Thoracic aorta (tissue), 2 donors: ENCODE measurements around the gene TCP11. TPM values are rescaled to one million over a fixed set of nuclear protein-coding genes. Genes with fewer than 3 reads are reported as not detected.

Source experiments
- ATAC-seq: fragments of 150-250 bp; one replicate; pipeline ENCODE4 v1.8.0; 2017; ENCODE audit warnings: low read depth; ENCODE audit not compliant: insufficient number of reproducible peaks, low FRiP score
- DNase-seq: peaks from one replicate; pipeline ENCODE4 v3.0.0-alpha.2; 2020; ENCODE audit warnings: low spot score
- H3K27ac ChIP-seq, 2 donors: fragments of 200-600 bp; sonication (generic); 1 replicate in 1 of 2; 2 replicates in 1 of 2; pipeline ENCODE4 v1.5.1; 2016; ENCODE audit warnings: mild to moderate bottlenecking in 2 of 2, moderate library complexity in 2 of 2
- H3K27me3 ChIP-seq: fragments of 200-600 bp; sonication (generic); replicated peaks from 2 replicates; pipeline ENCODE4 v1.6.0; 2016; ENCODE audit warnings: mild to moderate bottlenecking; ENCODE audit not compliant: insufficient read depth
- H3K36me3 ChIP-seq: fragments of 200-600 bp; sonication (generic); one replicate; pipeline ENCODE4 v1.5.1; 2016
- H3K4me1 ChIP-seq, 2 donors: fragments of 200-600 bp; sonication (generic); 1 replicate in 1 of 2; 2 replicates in 1 of 2; pipeline versions ENCODE4 v1.5.1 to v1.6.0; 2016; ENCODE audit warnings: low read depth in 2 of 2, mild to moderate bottlenecking in 1 of 2; ENCODE audit not compliant: control insufficient read depth in 1 of 2
- H3K4me3 ChIP-seq: fragments of 200-600 bp; sonication (generic); 2 replicates; pipeline ENCODE4 v1.5.1; 2016; ENCODE audit warnings: mild to moderate bottlenecking
- H3K9me3 ChIP-seq: fragments of 200-600 bp; sonication (generic); 2 replicates; pipeline ENCODE4 v1.5.1; 2016
- CTCF ChIP-seq: fragments of 200-600 bp; sonication (generic); IDR thresholded peaks from one replicate; pipeline ENCODE4 v1.5.1; 2019; ENCODE audit warnings: antibody characterized with exemption
- total RNA-seq, 2 donors: library from RNA; depleted of rRNA; stranded (reverse); fragments of >200 nt; gene quantifications; one replicate each; pipeline versions ENCODE4 v1.1.0 to v1.2.3, GENCODE V29; 2016

Gene TCP11
- total RNA-seq, 2 donors from 2014 or later = not detected

GRCh38 chr6:35091346-35092083 lies 49.6 kb downstream of the TCP11 start:
- Histone ChIP-seq H3K27ac (peak overlapping the region; percentile 79 to 85), H3K4me3 (no peak overlapping the region), H3K4me1 (peaks cover 53 to 98% of the 10 kb centered on the region in 2 donors), H3K36me3 (peaks cover 21% of the 10 kb centered on the region), H3K9me3 (no peaks in the 10 kb centered on the region), H3K27me3 (no peaks in the 10 kb centered on the region)
- ATAC-seq (no peak), DNase-seq (no peak)
- no peak for TF ChIP-seq CTCF

- peak overlapping the region; percentile 79 to 85 for H3K27ac ChIP-seq
- H3K9me3 ChIP-seq = no peaks in the 10 kb centered on the region
- ATAC-seq = no peak
- no peak for DNase-seq
- peaks cover 29% of the 10 kb centered on the region for H3K36me3 ChIP-seq
- TF ChIP-seq CTCF = no peak
- peaks cover 46 to 96% of the 10 kb centered on the region in 2 donors for H3K4me1 ChIP-seq
- H3K27me3 ChIP-seq = no peaks in the 10 kb centered on the region
- no peak overlapping the region for H3K4me3 ChIP-seq
Observed at GRCh38 chr6:35090734-35091133, 50.4 kb downstream of the TCP11 start.

GRCh38 chr6:35089935-35090505 lies 51.1 kb downstream of the TCP11 start:
- no peak for DNase-seq
- Histone ChIP-seq H3K27ac (peak overlapping the region; percentile 79 to 85), H3K4me3 (no peak overlapping the region), H3K4me1 (peaks cover 44 to 88% of the 10 kb centered on the region in 2 donors), H3K27me3 (no peaks in the 10 kb centered on the region), H3K9me3 (no peaks in the 10 kb centered on the region), H3K36me3 (peaks cover 36% of the 10 kb centered on the region)
- no peak for ATAC-seq
- no peak for TF ChIP-seq CTCF

GRCh38 chr6:35089216-35089934 lies 51.8 kb downstream of the TCP11 start:
- Histone ChIP-seq H3K4me3 (no peak overlapping the region), H3K27me3 (no peaks in the 10 kb centered on the region), H3K4me1 (peaks cover 44 to 84% of the 10 kb centered on the region in 2 donors), H3K27ac (peak overlapping the region; percentile 79 to 85), H3K36me3 (peaks cover 43% of the 10 kb centered on the region), H3K9me3 (no peaks in the 10 kb centered on the region)
- ATAC-seq = no peak
- TF ChIP-seq CTCF = no peak
- no peak for DNase-seq
